Measurements from ENCODE around the gene TENM3.

TENM3 gene

GRCh38 chr4:182427554-182427953 lies 184.4 kb downstream of the TENM3 start (continued):
- TF ChIP-seq TSHZ2 (CRISPR knock-in tag; IDR thresholded peaks at IDR 0.05): no peak

- ATAC-seq: no peak
- TF ChIP-seq SNAI2 (CRISPR knock-in tag; IDR thresholded peaks at IDR 0.05) (no peak), ZC3H10 (CRISPR knock-in tag; IDR thresholded peaks at IDR 0.05) (no peak), ISL1 (CRISPR knock-in tag; IDR thresholded peaks at IDR 0.05) (no peak), PPARA (CRISPR knock-in tag; IDR thresholded peaks at IDR 0.05; ENCODE audit: borderline replicate concordance) (no peak), CREB5 (CRISPR knock-in tag; IDR thresholded peaks at IDR 0.05; ENCODE audit: low read depth) (no peak), GLIS3 (CRISPR knock-in tag; IDR thresholded peaks at IDR 0.05) (no peak), ZNF70 (CRISPR knock-in tag; IDR thresholded peaks at IDR 0.05) (no peak), OSR1 (CRISPR knock-in tag; IDR thresholded peaks at IDR 0.05) (no peak), ZFP30 (CRISPR knock-in tag; IDR thresholded peaks at IDR 0.05) (no peak), CSDC2 (CRISPR knock-in tag; IDR thresholded peaks at IDR 0.05) (no peak), BACH2 (CRISPR knock-in tag; IDR thresholded peaks at IDR 0.05; ENCODE audit: borderline replicate concordance) (no peak), POU6F1 (CRISPR knock-in tag; IDR thresholded peaks at IDR 0.05; ENCODE audit: borderline replicate concordance, low read depth) (no peak), ESRRG (CRISPR knock-in tag; IDR thresholded peaks at IDR 0.05) (no peak), PATZ1 (CRISPR knock-in tag; IDR thresholded peaks at IDR 0.05; ENCODE audit: borderline replicate concordance) (no peak), CSRNP3 (CRISPR knock-in tag; IDR thresholded peaks at IDR 0.05) (no peak)
Observed at GRCh38 chr4:182429896-182430295, 186.7 kb downstream of the TENM3 start.

- no peak for ATAC-seq
- TF ChIP-seq SNAI2 (CRISPR knock-in tag; IDR thresholded peaks at IDR 0.05): no peak
- TF ChIP-seq PPARA (CRISPR knock-in tag; IDR thresholded peaks at IDR 0.05; ENCODE audit: borderline replicate concordance): no peak
- no peak for TF ChIP-seq TSHZ2 (CRISPR knock-in tag; IDR thresholded peaks at IDR 0.05)
- TF ChIP-seq ZFP30 (CRISPR knock-in tag; IDR thresholded peaks at IDR 0.05): no peak
- TF ChIP-seq ZNF8 (CRISPR knock-in tag; IDR thresholded peaks at IDR 0.05): no peak
- TF ChIP-seq GLIS3 (CRISPR knock-in tag; IDR thresholded peaks at IDR 0.05): no peak
- TF ChIP-seq ZC3H10 (CRISPR knock-in tag; IDR thresholded peaks at IDR 0.05): no peak
- no peak for TF ChIP-seq ZNF565 (CRISPR knock-in tag; conservative IDR thresholded peaks at IDR 0.05; ENCODE audit: low read depth)
- no peak for TF ChIP-seq ARNTL (CRISPR knock-in tag; IDR thresholded peaks at IDR 0.05; ENCODE audit: borderline replicate concordance, low read depth)
Observed at GRCh38 chr4:182432819-182433218, 189.6 kb downstream of the TENM3 start.
